ENCODE data around the gene CAMK1D. TPM values are rescaled to one million over a fixed set of nuclear protein-coding genes. Genes with fewer than 3 reads are reported as not detected.
A peak's percentile ranks its signal among the peaks of the same experiment; 100 is the strongest.

Gene CAMK1D
- total RNA-seq, 1 experiment from 2014 or later: 6.3 TPM

DNA sequence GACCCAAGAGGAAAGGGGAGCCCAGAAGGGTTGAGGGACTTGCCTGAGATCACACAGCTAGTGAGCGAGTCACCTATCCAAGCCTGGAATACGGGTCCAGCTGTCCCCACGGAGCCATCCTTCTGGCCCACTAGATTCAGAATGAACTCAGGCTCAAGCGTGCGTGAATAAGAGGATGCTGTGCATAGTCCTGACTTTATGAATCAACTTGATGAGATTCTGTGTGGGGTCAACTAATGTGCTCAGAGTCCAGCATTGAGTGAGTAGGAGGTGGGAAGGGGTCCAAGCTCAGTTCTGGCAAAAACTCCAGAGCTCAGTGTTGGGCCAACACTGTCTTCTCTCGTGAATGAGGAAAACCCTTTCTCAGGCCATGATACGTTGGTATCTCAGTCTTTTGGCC, 41.4 kb downstream of the CAMK1D start:
- TF ChIP-seq, protein P1, sequence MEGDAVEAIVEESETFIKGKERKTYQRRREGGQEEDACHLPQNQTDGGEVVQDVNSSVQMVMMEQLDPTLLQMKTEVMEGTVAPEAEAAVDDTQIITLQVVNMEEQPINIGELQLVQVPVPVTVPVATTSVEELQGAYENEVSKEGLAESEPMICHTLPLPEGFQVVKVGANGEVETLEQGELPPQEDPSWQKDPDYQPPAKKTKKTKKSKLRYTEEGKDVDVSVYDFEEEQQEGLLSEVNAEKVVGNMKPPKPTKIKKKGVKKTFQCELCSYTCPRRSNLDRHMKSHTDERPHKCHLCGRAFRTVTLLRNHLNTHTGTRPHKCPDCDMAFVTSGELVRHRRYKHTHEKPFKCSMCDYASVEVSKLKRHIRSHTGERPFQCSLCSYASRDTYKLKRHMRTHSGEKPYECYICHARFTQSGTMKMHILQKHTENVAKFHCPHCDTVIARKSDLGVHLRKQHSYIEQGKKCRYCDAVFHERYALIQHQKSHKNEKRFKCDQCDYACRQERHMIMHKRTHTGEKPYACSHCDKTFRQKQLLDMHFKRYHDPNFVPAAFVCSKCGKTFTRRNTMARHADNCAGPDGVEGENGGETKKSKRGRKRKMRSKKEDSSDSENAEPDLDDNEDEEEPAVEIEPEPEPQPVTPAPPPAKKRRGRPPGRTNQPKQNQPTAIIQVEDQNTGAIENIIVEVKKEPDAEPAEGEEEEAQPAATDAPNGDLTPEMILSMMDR (conservative IDR thresholded peaks at IDR 0.05): no peak
- H3K27ac ChIP-seq (ENCODE audit: insufficient read length, low read depth, low read length): no peak overlapping the region
- no peak overlapping the region for H3K14ac ChIP-seq (ENCODE audit: insufficient read depth, low read length)
- no peaks in the 10 kb centered on the region for H3K9me3 ChIP-seq (ENCODE audit: control insufficient read depth, low read depth, low read length)
- H4K20me1 ChIP-seq (ENCODE audit: control insufficient read depth, insufficient read depth, insufficient read length): peaks cover 4% of the 10 kb centered on the region
- no peaks in the 10 kb centered on the region for H3K9me3 Mint-ChIP-seq
- H3K27me3 ChIP-seq (ENCODE audit: insufficient read depth, low read length): no peaks in the 10 kb centered on the region
- H2AK5ac ChIP-seq (ENCODE audit: insufficient read length, low read length): no peak overlapping the region
- no peak overlapping the region for H4K91ac ChIP-seq (ENCODE audit: insufficient read length, low read depth, low read length)
- no peak overlapping the region for H2BK12ac ChIP-seq (ENCODE audit: insufficient read length, low read depth, low read length)
- H3K4me1 ChIP-seq (ENCODE audit: insufficient read depth, low read length): 0 out of 2 replicates have a peak, but pooled peaks cover 2% of the 10 kb centered on the region
- H3T11ph ChIP-seq (ENCODE audit: low read length): no peak overlapping the region
- H2BK120ac ChIP-seq (ENCODE audit: low read depth, low read length, poor library complexity, severe bottlenecking): no peak overlapping the region
- H3K23ac ChIP-seq (ENCODE audit: insufficient read length, low read depth, low read length): no peak overlapping the region
- H3K36me3 Mint-ChIP-seq (ENCODE audit: insufficient read depth in 1 of 3, low read depth in 3 of 3): no peaks in the 10 kb centered on the region
- H3K4me1 Mint-ChIP-seq: peaks cover 6 to 14% of the 10 kb centered on the region in 2 experiments
- no peak overlapping the region for H2BK20ac ChIP-seq (ENCODE audit: low read depth, low read length, poor library complexity, severe bottlenecking)
- H3K27ac Mint-ChIP-seq: 0 out of 7 replicates have a peak overlapping the region, but pooled peaks of 1 of the 3 experiments have one; percentile 61
- no peak overlapping the region for H3K4me3 Mint-ChIP-seq
- no peak overlapping the region for H3K4ac ChIP-seq (ENCODE audit: low read depth, low read length)
- no peaks in the 10 kb centered on the region for H3K79me1 ChIP-seq (ENCODE audit: insufficient read depth, low read depth, low read length, poor library complexity, severe bottlenecking)
- no peak overlapping the region for H3K9ac ChIP-seq (ENCODE audit: extremely low read depth, insufficient read length, low read length)
- H3K27me3 Mint-ChIP-seq (ENCODE audit: low read depth): no peaks in the 10 kb centered on the region
- no peak overlapping the region for H2AFZ ChIP-seq (ENCODE audit: low read length)
- peak overlapping the region; percentile 2 for H3K18ac ChIP-seq (ENCODE audit: insufficient read length, low read depth, low read length)
- no peak overlapping the region for H4K5ac ChIP-seq (ENCODE audit: insufficient read length, low read depth, low read length)
- H3K23me2 ChIP-seq (ENCODE audit: insufficient read length, low read depth, low read length, poor library complexity, severe bottlenecking): no peaks in the 10 kb centered on the region
- WGBS (ENCODE audit: extremely low coverage, insufficient read length, low lambda C conversion rate): no CpG with 5 or more reads among the region's 7 CpGs
- H4K8ac ChIP-seq (replicated peaks; ENCODE audit: insufficient read length, low read depth, low read length): no peak overlapping the region
- H3K4me2 ChIP-seq (ENCODE audit: insufficient read depth, insufficient read length, low read length): no peak overlapping the region
- H3K79me2 ChIP-seq (ENCODE audit: insufficient read depth, low read length): no peaks in the 10 kb centered on the region
- no peak overlapping the region for H2BK15ac ChIP-seq (ENCODE audit: low read depth, low read length)
- no peak overlapping the region for H2BK5ac ChIP-seq (ENCODE audit: insufficient read length, low read length)
- DNase-seq: no peak
- H3K56ac ChIP-seq (ENCODE audit: insufficient read length, low read depth, low read length): no peak overlapping the region

Data from H9 (cell line).